Astrocyte (in vitro differentiated cells and primary cell): Measurements from ENCODE around the gene PTPRM. TPM values are rescaled to one million over a fixed set of nuclear protein-coding genes. Genes with fewer than 3 reads are reported as not detected.

Source experiments
- DNase-seq: peaks from one replicate; pipeline ENCODE4 v3.0.0-alpha.2; 2010; ENCODE audit warnings: low read depth
- FAIRE-seq: peaks from 2 replicates; lab custom pipeline; 2011; peaks lifted over from hg19 to GRCh38; lab: Jason Lieb, UNC
- H2AFZ ChIP-seq: 2 replicates; pipeline ENCODE4 v1.6.0; 2012; ENCODE audit warnings: low read depth, low read length, inconsistent platforms
- H3K27ac ChIP-seq: 2 replicates; pipeline ENCODE4 v1.5.1; 2011; ENCODE audit warnings: low read depth, low read length, inconsistent platforms
- H3K27me3 ChIP-seq: 2 replicates; pipeline ENCODE4 v1.6.0; 2011; ENCODE audit warnings: low read length, inconsistent platforms; ENCODE audit not compliant: insufficient read depth
- H3K36me3 ChIP-seq: 2 replicates; pipeline ENCODE4 v1.5.1; 2011; ENCODE audit warnings: low read length, inconsistent platforms; ENCODE audit not compliant: insufficient read depth
- H3K4me1 ChIP-seq: 2 replicates; pipeline ENCODE4 v1.5.1; 2011; ENCODE audit warnings: low read length, inconsistent platforms; ENCODE audit not compliant: insufficient read depth
- H3K4me2 ChIP-seq: 2 replicates; pipeline ENCODE4 v1.6.0; 2012; ENCODE audit warnings: low read length, inconsistent platforms
- H3K4me3 ChIP-seq: 2 replicates; pipeline ENCODE4 v1.5.1; 2011; ENCODE audit warnings: low read depth, mild to moderate bottlenecking, low read length, inconsistent platforms; ENCODE audit not compliant: insufficient read depth
- H3K79me2 ChIP-seq: 2 replicates; pipeline ENCODE4 v1.6.0; 2012; ENCODE audit warnings: mild to moderate bottlenecking, low read length, inconsistent platforms; ENCODE audit not compliant: insufficient read depth
- H3K9ac ChIP-seq: 2 replicates; pipeline ENCODE4 v1.6.0; 2012; ENCODE audit warnings: mild to moderate bottlenecking, low read length, inconsistent platforms
- H3K9me3 ChIP-seq: 2 replicates; pipeline ENCODE4 v1.5.1; 2012; ENCODE audit warnings: low read depth, mild to moderate bottlenecking, low read length, inconsistent platforms; ENCODE audit not compliant: insufficient read depth
- H4K20me1 ChIP-seq: 2 replicates; pipeline ENCODE4 v1.6.0; 2012; ENCODE audit warnings: low read length, inconsistent platforms; ENCODE audit not compliant: insufficient read depth
- H3K27ac Mint-ChIP-seq: one replicate; pipeline ENCODE4 v1.8.0; 2021; ENCODE audit warnings: mild to moderate bottlenecking, mixed read lengths; ENCODE audit not compliant: unreplicated experiment
- H3K27me3 Mint-ChIP-seq: one replicate; pipeline ENCODE4 v1.8.0; 2021; ENCODE audit warnings: low read depth, mixed read lengths; ENCODE audit not compliant: unreplicated experiment
- H3K36me3 Mint-ChIP-seq: one replicate; pipeline ENCODE4 v1.8.0; 2021; ENCODE audit warnings: low read depth, mixed read lengths; ENCODE audit not compliant: unreplicated experiment
- H3K4me1 Mint-ChIP-seq: one replicate; pipeline ENCODE4 v1.8.0; 2021; ENCODE audit warnings: low read depth, mixed read lengths; ENCODE audit not compliant: unreplicated experiment
- H3K4me3 Mint-ChIP-seq: one replicate; pipeline ENCODE4 v1.8.0; 2021; ENCODE audit warnings: mild to moderate bottlenecking, moderate library complexity, mixed read lengths; ENCODE audit not compliant: unreplicated experiment
- H3K9me3 Mint-ChIP-seq: one replicate; pipeline ENCODE4 v1.8.0; 2021; ENCODE audit warnings: mild to moderate bottlenecking, mixed read lengths; ENCODE audit not compliant: unreplicated experiment
- EZH2 ChIP-seq: IDR thresholded peaks from 2 replicates; pipeline ENCODE4 v1.6.1; 2012; ENCODE audit warnings: mild to moderate bottlenecking, low read length, inconsistent platforms; ENCODE audit not compliant: insufficient read depth
- total RNA-seq: library from RNA; stranded (reverse); gene quantifications from 2 replicates; pipeline ENCODE4 v1.2.1, GENCODE V29; 2021
- TF ChIP-seq, protein P1 (sequence below): IDR thresholded peaks from 2 replicates; pipeline ENCODE4 v1.5.1; 2011; ENCODE audit warnings: low read depth, mild to moderate bottlenecking, inconsistent platforms, low read length, moderate library complexity; ENCODE audit not compliant: insufficient read depth

PTPRM gene
- total RNA-seq, 1 donor from 2014 or later, result 59.6 TPM

DNA sequence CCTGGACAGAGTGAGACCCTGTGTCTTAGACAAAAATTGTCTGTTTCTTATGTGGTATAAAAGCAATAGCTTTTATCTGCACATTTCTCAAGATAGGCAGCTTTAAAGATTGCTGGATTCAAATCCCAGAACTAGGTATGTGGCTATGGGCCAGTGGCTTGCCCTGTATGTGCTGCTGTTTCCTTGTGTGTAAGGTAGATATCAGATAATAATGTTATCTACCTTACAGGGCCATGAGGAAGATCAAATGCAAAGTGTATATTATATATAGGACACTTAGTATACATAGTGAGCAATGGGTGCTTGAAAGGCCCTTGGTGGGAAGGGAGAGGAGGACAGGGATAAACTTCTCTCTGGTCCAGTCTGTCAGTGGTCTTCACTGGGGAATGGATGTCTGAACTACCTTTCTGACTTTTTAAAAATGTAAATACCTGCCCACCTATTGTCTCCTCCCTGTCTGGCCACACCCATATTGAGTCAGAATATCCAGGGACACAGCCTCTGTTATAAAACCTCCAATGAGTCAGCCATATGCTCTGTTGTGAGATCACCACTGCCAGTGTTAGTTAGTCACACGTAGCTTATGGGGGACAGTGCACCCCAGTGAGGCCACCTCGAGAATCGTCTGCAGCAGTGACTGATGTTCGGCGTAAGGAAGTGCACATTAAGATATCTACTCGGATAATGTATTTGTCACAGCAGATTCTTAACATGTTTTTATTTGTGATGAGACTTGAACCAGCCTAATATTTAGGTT is 383.4 kb downstream of the PTPRM start:
- Mint-ChIP-seq H3K4me3 (no peak overlapping the region), H3K27me3 (no peaks in the 10 kb centered on the region), H3K27ac (peak overlapping the region; percentile 83), H3K9me3 (no peaks in the 10 kb centered on the region), H3K4me1 (peaks cover 22% of the 10 kb centered on the region), H3K36me3 (peaks cover 4% of the 10 kb centered on the region)
- no peaks in the 10 kb centered on the region for H3K79me2 ChIP-seq
- no peak overlapping the region for H3K9ac ChIP-seq
- TF ChIP-seq, protein P1, sequence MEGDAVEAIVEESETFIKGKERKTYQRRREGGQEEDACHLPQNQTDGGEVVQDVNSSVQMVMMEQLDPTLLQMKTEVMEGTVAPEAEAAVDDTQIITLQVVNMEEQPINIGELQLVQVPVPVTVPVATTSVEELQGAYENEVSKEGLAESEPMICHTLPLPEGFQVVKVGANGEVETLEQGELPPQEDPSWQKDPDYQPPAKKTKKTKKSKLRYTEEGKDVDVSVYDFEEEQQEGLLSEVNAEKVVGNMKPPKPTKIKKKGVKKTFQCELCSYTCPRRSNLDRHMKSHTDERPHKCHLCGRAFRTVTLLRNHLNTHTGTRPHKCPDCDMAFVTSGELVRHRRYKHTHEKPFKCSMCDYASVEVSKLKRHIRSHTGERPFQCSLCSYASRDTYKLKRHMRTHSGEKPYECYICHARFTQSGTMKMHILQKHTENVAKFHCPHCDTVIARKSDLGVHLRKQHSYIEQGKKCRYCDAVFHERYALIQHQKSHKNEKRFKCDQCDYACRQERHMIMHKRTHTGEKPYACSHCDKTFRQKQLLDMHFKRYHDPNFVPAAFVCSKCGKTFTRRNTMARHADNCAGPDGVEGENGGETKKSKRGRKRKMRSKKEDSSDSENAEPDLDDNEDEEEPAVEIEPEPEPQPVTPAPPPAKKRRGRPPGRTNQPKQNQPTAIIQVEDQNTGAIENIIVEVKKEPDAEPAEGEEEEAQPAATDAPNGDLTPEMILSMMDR, result peak; percentile 18
- TF ChIP-seq EZH2, result no peak
- no peaks in the 10 kb centered on the region for H3K36me3 ChIP-seq
- peak overlapping the region; percentile 50 for H3K4me2 ChIP-seq
- peak overlapping the region; percentile 55 for H3K27ac ChIP-seq
- H3K4me1 ChIP-seq, result peaks cover 32% of the 10 kb centered on the region
- no peak overlapping the region for H2AFZ ChIP-seq
- no peaks in the 10 kb centered on the region for H3K27me3 ChIP-seq
- DNase-seq (peak; percentile 68), FAIRE-seq (peak; percentile 75)
- no peaks in the 10 kb centered on the region for H4K20me1 ChIP-seq
- no peaks in the 10 kb centered on the region for H3K9me3 ChIP-seq
- H3K4me3 ChIP-seq, result no peak overlapping the region

DNA sequence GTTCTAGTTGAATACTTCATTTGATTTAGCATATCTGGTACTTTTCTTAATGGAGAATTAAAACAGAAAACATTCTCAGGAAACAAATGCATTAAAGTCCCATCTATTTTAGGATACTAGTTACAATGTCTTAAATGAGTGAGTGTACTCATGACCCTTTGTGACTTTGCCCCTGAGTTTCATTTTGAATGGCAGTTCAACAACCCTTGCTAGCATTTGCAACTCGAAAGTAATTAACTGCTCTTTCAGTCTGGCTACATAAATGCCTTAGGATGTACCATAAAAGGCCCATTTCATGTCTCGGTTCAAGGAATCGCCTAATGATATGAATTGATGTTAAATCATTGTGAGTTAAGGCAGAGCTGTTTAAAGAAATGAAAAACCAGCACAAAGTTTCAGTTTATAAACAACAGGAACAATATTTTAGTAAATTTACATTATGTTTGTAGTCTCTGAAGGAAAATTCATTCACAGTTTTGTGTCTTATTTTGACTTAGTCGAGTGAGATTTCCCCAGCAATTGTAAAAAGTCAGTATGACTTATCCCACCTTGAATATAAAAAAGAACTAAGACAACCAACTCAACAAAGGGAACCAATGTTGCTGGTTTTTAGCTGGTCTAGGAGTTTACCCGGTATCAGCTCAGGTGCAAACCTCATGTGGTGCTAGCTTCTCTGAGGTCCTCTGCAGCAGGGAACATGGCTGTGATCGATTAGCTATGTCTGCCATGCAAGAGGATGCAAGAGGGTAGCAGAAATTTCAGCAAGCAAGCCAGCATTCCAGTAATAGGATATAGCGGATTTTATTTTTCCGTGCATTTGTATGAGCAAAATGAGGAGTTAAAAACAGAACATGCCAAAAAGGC is 386.2 kb downstream of the PTPRM start:
- no peak overlapping the region for H3K9ac ChIP-seq
- no peak overlapping the region for H2AFZ ChIP-seq
- H3K27me3 ChIP-seq, result no peaks in the 10 kb centered on the region
- no peak overlapping the region for H3K4me3 ChIP-seq
- Mint-ChIP-seq H3K4me1 (peaks cover 7% of the 10 kb centered on the region), H3K27me3 (no peaks in the 10 kb centered on the region), H3K9me3 (no peaks in the 10 kb centered on the region), H3K36me3 (peaks cover 5% of the 10 kb centered on the region), H3K4me3 (no peak overlapping the region), H3K27ac (no peak overlapping the region)
- H4K20me1 ChIP-seq, result no peaks in the 10 kb centered on the region
- H3K4me2 ChIP-seq, result no peak overlapping the region
- H3K36me3 ChIP-seq, result no peaks in the 10 kb centered on the region
- DNase-seq, result no peak
- H3K9me3 ChIP-seq, result no peaks in the 10 kb centered on the region
- no peaks in the 10 kb centered on the region for H3K79me2 ChIP-seq
- no peak for TF ChIP-seq EZH2
- TF ChIP-seq, protein P1, result no peak
- no peak overlapping the region for H3K27ac ChIP-seq
- no peak for FAIRE-seq
- H3K4me1 ChIP-seq, result peaks cover 17% of the 10 kb centered on the region
